ENCODE measurements around the gene GTSF1L. TPM values are rescaled to one million over a fixed set of nuclear protein-coding genes. Genes with fewer than 3 reads are reported as not detected.
"Not testable (repeated sequence)": the region's sequence is repeated elsewhere in the genome, so short reads cannot be mapped to it uniquely, and the experiment has no call there.

Gene GTSF1L
- total and polyA plus RNA-seq, 8 donors: not detected

DNA sequence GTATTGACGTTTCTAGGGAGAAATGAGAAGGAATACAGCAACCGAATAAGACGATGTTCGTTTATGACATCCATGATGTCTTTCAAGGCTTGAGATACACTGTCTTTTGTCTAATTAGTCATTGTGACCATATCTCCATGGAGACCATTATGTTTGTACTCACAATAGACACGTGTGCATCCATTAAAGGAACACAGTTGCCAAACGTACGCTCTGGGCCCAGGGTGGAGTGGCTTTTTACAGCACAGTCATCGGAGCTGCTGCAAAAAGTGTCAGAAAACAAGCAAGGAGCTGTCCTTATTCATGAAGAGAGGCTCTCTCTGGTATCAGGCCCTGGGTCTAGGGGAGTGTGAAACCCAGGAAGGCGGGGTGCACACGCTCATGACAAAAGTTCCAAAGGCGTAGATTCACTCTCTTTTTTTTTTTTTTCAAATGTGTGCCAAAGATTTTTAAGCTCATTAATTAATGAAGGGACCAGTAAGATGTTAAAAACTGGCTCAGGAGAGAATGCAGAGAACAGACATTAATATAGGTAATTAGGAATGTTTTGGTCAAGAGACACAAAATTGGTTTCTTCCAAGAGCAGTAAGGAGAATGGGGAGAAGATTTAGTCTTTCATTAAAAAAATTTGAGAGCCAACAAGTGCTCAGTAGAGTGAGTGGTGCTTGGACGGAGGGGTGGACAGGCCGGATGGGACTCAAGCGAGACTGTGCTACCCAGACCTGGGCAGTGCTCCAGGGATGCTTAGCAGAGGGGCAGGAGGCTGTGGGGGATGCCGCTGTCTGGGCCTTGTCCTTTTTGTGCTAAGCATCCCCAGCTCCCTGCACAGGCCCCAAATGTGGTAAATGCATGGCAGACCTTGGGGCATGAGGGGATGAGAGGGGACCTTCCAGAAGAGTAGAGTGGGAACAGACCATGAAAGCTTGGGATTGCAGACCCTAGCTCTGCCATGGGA is 34.9 kb upstream of the GTSF1L start:
- intact Hi-C loops (cut with DNase I): no loop called here
- H3K27me3 ChIP-seq: peaks cover 0 to 46% of the 10 kb centered on the region in 2 donors
- DNase-seq: no peak
- H3K9me3 ChIP-seq: no peaks in the 10 kb centered on the region
- no peak overlapping the region for H3K4me3 ChIP-seq
- no peaks in the 10 kb centered on the region for H3K4me1 ChIP-seq
- TF ChIP-seq, protein P1, sequence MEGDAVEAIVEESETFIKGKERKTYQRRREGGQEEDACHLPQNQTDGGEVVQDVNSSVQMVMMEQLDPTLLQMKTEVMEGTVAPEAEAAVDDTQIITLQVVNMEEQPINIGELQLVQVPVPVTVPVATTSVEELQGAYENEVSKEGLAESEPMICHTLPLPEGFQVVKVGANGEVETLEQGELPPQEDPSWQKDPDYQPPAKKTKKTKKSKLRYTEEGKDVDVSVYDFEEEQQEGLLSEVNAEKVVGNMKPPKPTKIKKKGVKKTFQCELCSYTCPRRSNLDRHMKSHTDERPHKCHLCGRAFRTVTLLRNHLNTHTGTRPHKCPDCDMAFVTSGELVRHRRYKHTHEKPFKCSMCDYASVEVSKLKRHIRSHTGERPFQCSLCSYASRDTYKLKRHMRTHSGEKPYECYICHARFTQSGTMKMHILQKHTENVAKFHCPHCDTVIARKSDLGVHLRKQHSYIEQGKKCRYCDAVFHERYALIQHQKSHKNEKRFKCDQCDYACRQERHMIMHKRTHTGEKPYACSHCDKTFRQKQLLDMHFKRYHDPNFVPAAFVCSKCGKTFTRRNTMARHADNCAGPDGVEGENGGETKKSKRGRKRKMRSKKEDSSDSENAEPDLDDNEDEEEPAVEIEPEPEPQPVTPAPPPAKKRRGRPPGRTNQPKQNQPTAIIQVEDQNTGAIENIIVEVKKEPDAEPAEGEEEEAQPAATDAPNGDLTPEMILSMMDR (IDR thresholded peaks at IDR 0.05): no peak
- H3K36me3 ChIP-seq: no peaks in the 10 kb centered on the region
- ATAC-seq: no peak
- H3K27ac ChIP-seq: no peak overlapping the region

DNA sequence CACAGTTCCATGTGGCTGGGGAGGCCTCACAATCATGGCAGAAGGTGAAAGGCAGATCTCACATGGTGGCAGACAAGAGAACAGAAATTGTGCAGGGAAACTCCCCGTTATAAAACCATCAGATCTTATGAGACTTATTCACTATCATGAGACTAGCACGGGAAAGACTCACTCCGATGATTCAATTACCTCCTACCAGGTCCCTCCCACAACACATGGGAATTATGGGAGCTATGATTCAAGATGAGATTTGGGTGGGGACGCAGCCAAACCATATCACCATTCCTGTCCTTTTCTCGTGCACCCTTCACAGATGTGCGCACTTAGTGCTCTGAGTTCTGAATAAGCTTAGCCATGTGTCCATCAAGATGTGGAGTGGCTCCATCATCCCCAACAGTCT is 31.1 kb upstream of the GTSF1L start:
- H3K27ac ChIP-seq; H3K9me3 ChIP-seq; H3K36me3 ChIP-seq; H3K4me3 ChIP-seq; intact Hi-C loops (cut with DNase I); ATAC-seq; DNase-seq; H3K4me1 ChIP-seq: not testable (repeated sequence)
- H3K27me3 ChIP-seq: peaks cover 0 to 38% of the 10 kb centered on the region in 2 donors

- Histone ChIP-seq H3K9me3 (no peaks in the 10 kb centered on the region), H3K27ac (no peak overlapping the region), H3K27me3 (peaks cover 0 to 30% of the 10 kb centered on the region in 2 donors), H3K36me3 (no peaks in the 10 kb centered on the region), H3K4me1 (peaks cover 4 to 24% of the 10 kb centered on the region in 2 donors), H3K4me3 (no peak overlapping the region)
- DNase-seq (no peak), ATAC-seq (no peak)
- TF ChIP-seq, protein P1 (IDR thresholded peaks at IDR 0.05): no peak
- intact Hi-C loops (cut with DNase I): no loop called here
Measured at GRCh38 chr20:43755851-43756250, 29.0 kb upstream of the GTSF1L start.

GRCh38 chr20:43755390-43755789 is 28.6 kb upstream of the GTSF1L start:
- H3K27ac ChIP-seq: no peak overlapping the region
- TF ChIP-seq, protein P1 (IDR thresholded peaks at IDR 0.05): no peak
- peaks cover 0 to 31% of the 10 kb centered on the region in 2 donors for H3K27me3 ChIP-seq
- intact Hi-C loops (cut with DNase I): no loop called here
- ATAC-seq (no peak), DNase-seq (no peak)
- H3K9me3 ChIP-seq: no peaks in the 10 kb centered on the region
- H3K4me3 ChIP-seq: no peak overlapping the region
- H3K36me3 ChIP-seq: no peaks in the 10 kb centered on the region
- peaks cover 4 to 27% of the 10 kb centered on the region in 2 donors for H3K4me1 ChIP-seq

- H3K4me1 ChIP-seq: peaks cover 4 to 53% of the 10 kb centered on the region in 2 donors
- peak; percentile 56 for ATAC-seq
- peak overlapping the region in 1 of 2 donors; percentile 67 for H3K27ac ChIP-seq
- no peaks in the 10 kb centered on the region for H3K9me3 ChIP-seq
- peak in 2 of 4 donors; percentile 63 to 80 for DNase-seq
- H3K36me3 ChIP-seq: no peaks in the 10 kb centered on the region
- H3K4me3 ChIP-seq: no peak overlapping the region
- H3K27me3 ChIP-seq: peaks cover 0 to 38% of the 10 kb centered on the region in 2 donors
- intact Hi-C loops (cut with DNase I): no loop called here
- TF ChIP-seq, protein P1 (IDR thresholded peaks at IDR 0.05): no peak
Measured at GRCh38 chr20:43752561-43753301, 25.9 kb upstream of the GTSF1L start.
